Upper lobe of right lung (tissue), 1 donor: ENCODE data around the gene GPA33. TPM values are rescaled to one million over a fixed set of nuclear protein-coding genes. Genes with fewer than 3 reads are reported as not detected.

Experiments used
- ATAC-seq: fragments of 200-7000 bp; cut with Tn5 transposase; one replicate; pipeline ENCODE4 v1.9.1; 2020; ENCODE audit warnings: mild to moderate bottlenecking, moderate library complexity
- DNase-seq: peaks from one replicate; pipeline ENCODE4 v3.0.0-alpha.2; 2020
- H3K27ac ChIP-seq: fragments of 200-600 bp; one replicate; pipeline ENCODE4 v1.8.0; 2022
- H3K27me3 ChIP-seq: fragments of 200-600 bp; one replicate; pipeline ENCODE4 v1.8.0; 2022; ENCODE audit warnings: mild to moderate bottlenecking
- H3K36me3 ChIP-seq: fragments of 200-600 bp; one replicate; pipeline ENCODE4 v1.8.0; 2022
- H3K4me1 ChIP-seq: fragments of 200-600 bp; one replicate; pipeline ENCODE4 v1.8.0; 2022
- H3K4me3 ChIP-seq: fragments of 200-600 bp; one replicate; pipeline ENCODE4 v1.8.0; 2022; ENCODE audit warnings: mild to moderate bottlenecking
- H3K9me3 ChIP-seq: fragments of 200-600 bp; one replicate; pipeline ENCODE4 v1.8.0; 2022
- CTCF ChIP-seq: fragments of 200-600 bp; IDR thresholded peaks from one replicate; pipeline ENCODE4 v1.8.0; 2022; ENCODE audit warnings: antibody characterized with exemption
- intact Hi-C: fragments of 100-400 bp; cut with DNase I; formaldehyde crosslinking; loops from one replicate; pipeline ENCODE4 v1.11.0; 2022
- total RNA-seq: library from RNA; stranded (reverse); fragmentation: NEBNext Ultra II Directional; extraction: Animal tissue kit (Norgen Biotek cat#: 25700); gene quantifications from one replicate; pipeline ENCODE4 v1.2.1, GENCODE V29; 2021
- donor health status: DM: no; HTN: yes; CAD: no; lungs with severe emphysema.

GPA33 gene
- total RNA-seq, 1 donor from 2014 or later, result 0.90 TPM

GRCh38 chr1:167022384-167022783, 67.8 kb downstream of the GPA33 start:
- H3K4me3 ChIP-seq, result no peak overlapping the region
- DNase-seq (no peak), ATAC-seq (no peak)
- no peaks in the 10 kb centered on the region for H3K4me1 ChIP-seq
- H3K36me3 ChIP-seq, result no peaks in the 10 kb centered on the region
- H3K27ac ChIP-seq, result no peak overlapping the region
- no peaks in the 10 kb centered on the region for H3K9me3 ChIP-seq
- no peak for TF ChIP-seq CTCF
- intact Hi-C loops, result no loop called here
- no peaks in the 10 kb centered on the region for H3K27me3 ChIP-seq

GRCh38 chr1:167016100-167016750, 74.0 kb downstream of the GPA33 start:
- intact Hi-C loops, result no loop called here
- ATAC-seq (no peak), DNase-seq (no peak)
- Histone ChIP-seq H3K9me3 (no peaks in the 10 kb centered on the region), H3K4me1 (no peaks in the 10 kb centered on the region), H3K36me3 (no peaks in the 10 kb centered on the region), H3K27me3 (no peaks in the 10 kb centered on the region), H3K27ac (no peak overlapping the region), H3K4me3 (no peak overlapping the region)
- no peak for TF ChIP-seq CTCF

- no peak overlapping the region for H3K27ac ChIP-seq
- no peaks in the 10 kb centered on the region for H3K4me1 ChIP-seq
- TF ChIP-seq CTCF, result no peak
- ATAC-seq (no peak), DNase-seq (no peak)
- no peaks in the 10 kb centered on the region for H3K27me3 ChIP-seq
- no peak overlapping the region for H3K4me3 ChIP-seq
- no peaks in the 10 kb centered on the region for H3K36me3 ChIP-seq
- H3K9me3 ChIP-seq, result no peaks in the 10 kb centered on the region
- intact Hi-C loops, result no loop called here
Measured at GRCh38 chr1:167013108-167013929, 76.9 kb downstream of the GPA33 start.

- Histone ChIP-seq H3K4me1 (no peaks in the 10 kb centered on the region), H3K36me3 (no peaks in the 10 kb centered on the region), H3K27ac (no peak overlapping the region), H3K27me3 (no peaks in the 10 kb centered on the region), H3K9me3 (no peaks in the 10 kb centered on the region), H3K4me3 (no peak overlapping the region)
- DNase-seq (no peak), ATAC-seq (no peak)
- intact Hi-C loops, result no loop called here
- TF ChIP-seq CTCF, result no peak
Measured at GRCh38 chr1:167012570-167012969, 77.6 kb downstream of the GPA33 start.

- H3K36me3 ChIP-seq, result no peaks in the 10 kb centered on the region
- H3K4me1 ChIP-seq, result no peaks in the 10 kb centered on the region
- no peaks in the 10 kb centered on the region for H3K27me3 ChIP-seq
- no peak overlapping the region for H3K27ac ChIP-seq
- no peak overlapping the region for H3K4me3 ChIP-seq
- no peak for TF ChIP-seq CTCF
- H3K9me3 ChIP-seq, result no peaks in the 10 kb centered on the region
- no peak for DNase-seq
- no peak for ATAC-seq
- intact Hi-C loops, result no loop called here
Measured at GRCh38 chr1:167011560-167012191, 78.5 kb downstream of the GPA33 start.
